IMR-90 (cell line): ENCODE data around the gene LLCFC1.

Source experiments
- BHLHE40 ChIP-seq: fragments of 150-350 bp; IDR thresholded peaks from 2 replicates; pipeline ENCODE4 v1.6.1; 2016; ENCODE audit warnings: mild to moderate bottlenecking, low read depth, low read length
- CTCF ChIP-seq: conservative IDR thresholded peaks from 2 replicates; pipeline ENCODE4 v1.5.1; 2012; ENCODE audit warnings: mild to moderate bottlenecking, low read depth, low read length, improper control_type of control experiment
- FOS ChIP-seq: fragments of 150-350 bp; IDR thresholded peaks from 2 replicates; pipeline ENCODE4 v1.6.1; 2016; ENCODE audit warnings: low read depth, low read length
- MAFK ChIP-seq: IDR thresholded peaks from 2 replicates; pipeline ENCODE4 v1.6.1; 2012; ENCODE audit warnings: low read depth, low read length, improper control_type of control experiment
- MAZ ChIP-seq: IDR thresholded peaks from 2 replicates; pipeline ENCODE4 v1.6.1; 2012; ENCODE audit warnings: low read depth, mild to moderate bottlenecking, low read length, improper control_type of control experiment, moderate library complexity, borderline replicate concordance
- MXI1 ChIP-seq: IDR thresholded peaks from 2 replicates; pipeline ENCODE4 v1.6.1; 2012; ENCODE audit warnings: low read depth, mild to moderate bottlenecking, low read length, moderate library complexity, borderline replicate concordance
- POLR2A ChIP-seq: IDR thresholded peaks from 2 replicates; pipeline ENCODE4 v1.6.1; 2012; ENCODE audit warnings: mild to moderate bottlenecking, low read depth, low read length
- RCOR1 ChIP-seq: IDR thresholded peaks from 2 replicates; pipeline ENCODE4 v1.6.1; 2012; ENCODE audit warnings: mild to moderate bottlenecking, low read length, improper control_type of control experiment; ENCODE audit not compliant: insufficient replicate concordance
- RFX5 ChIP-seq: IDR thresholded peaks from 2 replicates; pipeline ENCODE4 v1.8.0; 2012; ENCODE audit warnings: low read depth, mild to moderate bottlenecking, low read length, moderate library complexity

GRCh38 chr7:142904128-142904527, 35.2 kb upstream of the LLCFC1 start:
- no peak for TF ChIP-seq CTCF
- TF ChIP-seq MAZ: no peak
- no peak for TF ChIP-seq FOS
- TF ChIP-seq BHLHE40: no peak
- no peak for TF ChIP-seq POLR2A
- no peak for TF ChIP-seq RFX5
- TF ChIP-seq MXI1: no peak
- TF ChIP-seq RCOR1: no peak
- no peak for TF ChIP-seq MAFK
